Measurements from ENCODE around the gene LIPN. TPM values are rescaled to one million over a fixed set of nuclear protein-coding genes. Genes with fewer than 3 reads are reported as not detected.

LIPN gene
- total RNA-seq: not detected in 2 replicates
- not detected in 2 replicates for polyA plus RNA-seq
- polyA plus RNA-seq (2012): not detected in 2 replicates
- not detected in 2 replicates for polyA minus RNA-seq (ENCODE audit: low replicate concordance)

GRCh38 chr10:88759366-88760101 is at the start of gene LIPN:
Gene LIPN, plus strand, starts transcription at chr10:88760020. Its CDS starts 1,386 bp downstream, at chr10:88761406.
- H2AFZ ChIP-seq (ENCODE audit: low read length): no peak within 1 kb of the TSS
- no peak for TF ChIP-seq CTCF (conservative IDR thresholded peaks at IDR 0.05 in 1 of 2, IDR thresholded peaks at IDR 0.05 in 1 of 2; ENCODE audit: low read depth in 1 of 2, low read length in 2 of 2)
- TF ChIP-seq EZH2 (IDR thresholded peaks at IDR 0.05; ENCODE audit: low read length, missing control alignments): no peak
- H3K9ac ChIP-seq (ENCODE audit: insufficient read depth, low read length): no peak within 1 kb of the TSS

GRCh38 chr10:88715517-88715916 is 44.3 kb upstream of the LIPN start:
- H3K27ac ChIP-seq (ENCODE audit: insufficient read depth, low read length): no peak overlapping the region
- no peaks in the 10 kb centered on the region for H3K79me2 ChIP-seq (ENCODE audit: control insufficient read depth, insufficient read depth, low read length)
- no peak overlapping the region for H2AFZ ChIP-seq (ENCODE audit: low read length)
- H3K36me3 ChIP-seq (ENCODE audit: control insufficient read depth, insufficient read depth, low read length): no peaks in the 10 kb centered on the region
- no peaks in the 10 kb centered on the region for H3K9me3 ChIP-seq (ENCODE audit: control insufficient read depth, insufficient read depth, low read depth, low read length)
- no peaks in the 10 kb centered on the region for H4K20me1 ChIP-seq (ENCODE audit: control insufficient read depth, extremely low read depth, insufficient read depth, low read length)
- DNase-seq (ENCODE audit: low read depth in 2 of 2): no peak
- no peak overlapping the region for H3K4me3 ChIP-seq (replicated peaks in 1 of 4; ENCODE audit: control extremely low read depth in 1 of 4, insufficient read depth in 1 of 4, low read depth in 3 of 4, low read length in 4 of 4)
- H3K9ac ChIP-seq (ENCODE audit: insufficient read depth, low read length): no peak overlapping the region
- no peaks in the 10 kb centered on the region for H3K4me1 ChIP-seq (ENCODE audit: control insufficient read depth, extremely low read depth, insufficient read depth, low read length)
- H3K4me2 ChIP-seq (ENCODE audit: extremely low read depth, insufficient read depth, low read length): no peak overlapping the region
- no peaks in the 10 kb centered on the region for H3K27me3 ChIP-seq (ENCODE audit: control insufficient read depth, insufficient read depth, low read length)
- TF ChIP-seq EZH2 (IDR thresholded peaks at IDR 0.05; ENCODE audit: low read length, missing control alignments) (no peak), CTCF (conservative IDR thresholded peaks at IDR 0.05 in 1 of 2, IDR thresholded peaks at IDR 0.05 in 1 of 2; ENCODE audit: low read depth in 1 of 2, low read length in 2 of 2) (no peak)

More at GRCh38 chr10:88759366-88760101, at the start of gene LIPN:
- no peak within 1 kb of the TSS for H3K4me3 ChIP-seq (replicated peaks in 1 of 4; ENCODE audit: control extremely low read depth in 1 of 4, insufficient read depth in 1 of 4, low read depth in 3 of 4, low read length in 4 of 4)
- H3K9me3 ChIP-seq (ENCODE audit: control insufficient read depth, insufficient read depth, low read depth, low read length): no peaks in the 10 kb centered on the region
- no peak within 1 kb of the TSS for H3K4me2 ChIP-seq (ENCODE audit: extremely low read depth, insufficient read depth, low read length)
- no peaks in the 10 kb centered on the region for H3K79me2 ChIP-seq (ENCODE audit: control insufficient read depth, insufficient read depth, low read length)
- no peaks in the 10 kb centered on the region for H3K4me1 ChIP-seq (ENCODE audit: control insufficient read depth, extremely low read depth, insufficient read depth, low read length)
- H3K27ac ChIP-seq (ENCODE audit: insufficient read depth, low read length): no peak within 1 kb of the TSS
- no peak for DNase-seq (ENCODE audit: low read depth in 2 of 2)
- H3K27me3 ChIP-seq (ENCODE audit: control insufficient read depth, insufficient read depth, low read length): no peaks in the 10 kb centered on the region
- H3K36me3 ChIP-seq (ENCODE audit: control insufficient read depth, insufficient read depth, low read length): no peaks in the 10 kb centered on the region
- H4K20me1 ChIP-seq (ENCODE audit: control insufficient read depth, extremely low read depth, insufficient read depth, low read length): no peaks in the 10 kb centered on the region

GRCh38 chr10:88721392-88721791 is 38.4 kb upstream of the LIPN start:
- Histone ChIP-seq H3K36me3 (ENCODE audit: control insufficient read depth, insufficient read depth, low read length) (no peaks in the 10 kb centered on the region), H3K4me1 (ENCODE audit: control insufficient read depth, extremely low read depth, insufficient read depth, low read length) (no peaks in the 10 kb centered on the region), H2AFZ (ENCODE audit: low read length) (no peak overlapping the region), H3K9me3 (ENCODE audit: control insufficient read depth, insufficient read depth, low read depth, low read length) (no peaks in the 10 kb centered on the region), H3K27me3 (ENCODE audit: control insufficient read depth, insufficient read depth, low read length) (no peaks in the 10 kb centered on the region), H3K9ac (ENCODE audit: insufficient read depth, low read length) (no peak overlapping the region), H3K79me2 (ENCODE audit: control insufficient read depth, insufficient read depth, low read length) (no peaks in the 10 kb centered on the region), H3K4me3 (replicated peaks in 1 of 4; ENCODE audit: control extremely low read depth in 1 of 4, insufficient read depth in 1 of 4, low read depth in 3 of 4, low read length in 4 of 4) (no peak overlapping the region), H3K4me2 (ENCODE audit: extremely low read depth, insufficient read depth, low read length) (no peak overlapping the region), H4K20me1 (ENCODE audit: control insufficient read depth, extremely low read depth, insufficient read depth, low read length) (no peaks in the 10 kb centered on the region), H3K27ac (ENCODE audit: insufficient read depth, low read length) (no peak overlapping the region)
- TF ChIP-seq EZH2 (IDR thresholded peaks at IDR 0.05; ENCODE audit: low read length, missing control alignments): no peak
- TF ChIP-seq CTCF (conservative IDR thresholded peaks at IDR 0.05 in 1 of 2, IDR thresholded peaks at IDR 0.05 in 1 of 2; ENCODE audit: low read depth in 1 of 2, low read length in 2 of 2): no peak
- no peak for DNase-seq (ENCODE audit: low read depth in 2 of 2)
